DOHH2 (cell line): ENCODE results near the gene CPSF6.

Experiments
- H3F3A ChIP-seq: fragments of 200-600 bp; sonication (generic), shearing (Covaris generic); 2 replicates; pipeline ENCODE4 v1.6.0; 2016; ENCODE audit warnings: antibody characterized with exemption, mild to moderate bottlenecking; ENCODE audit not compliant: control insufficient read depth, insufficient read depth
- H3K27ac ChIP-seq: fragments of 200-600 bp; sonication (generic); 2 replicates; pipeline ENCODE4 v1.5.1; 2014; ENCODE audit warnings: low read depth, mild to moderate bottlenecking, low read length, moderate library complexity
- H3K27me3 ChIP-seq: fragments of 200-600 bp; sonication (generic); 2 replicates; pipeline ENCODE4 v1.6.1; 2014; ENCODE audit warnings: mild to moderate bottlenecking, low read length, mixed read lengths; ENCODE audit not compliant: control insufficient read depth
- H3K36me3 ChIP-seq: fragments of 200-600 bp; sonication (generic); 2 replicates; pipeline ENCODE4 v1.6.1; 2014; ENCODE audit warnings: mild to moderate bottlenecking, low read length, moderate library complexity, mixed read lengths; ENCODE audit not compliant: control insufficient read depth
- H3K4me1 ChIP-seq: fragments of 200-600 bp; sonication (generic); 2 replicates; pipeline ENCODE4 v1.6.1; 2014; ENCODE audit warnings: mild to moderate bottlenecking, low read length, mixed read lengths; ENCODE audit not compliant: control insufficient read depth
- H3K4me2 ChIP-seq: fragments of 200-600 bp; sonication (generic); 2 replicates; pipeline ENCODE4 v1.6.0; 2014; ENCODE audit warnings: mild to moderate bottlenecking, low read length, moderate library complexity
- H3K4me3 ChIP-seq: fragments of 200-600 bp; sonication (generic); 2 replicates; pipeline ENCODE4 v1.5.1; 2014; ENCODE audit warnings: mild to moderate bottlenecking, low read length, mixed read lengths
- H3K79me2 ChIP-seq: fragments of 200-600 bp; sonication (generic); 2 replicates; pipeline ENCODE4 v1.6.1; 2014; ENCODE audit warnings: mild to moderate bottlenecking, low read length, mixed read lengths; ENCODE audit not compliant: control insufficient read depth
- H3K9me2 ChIP-seq: fragments of 200-600 bp; sonication (generic); replicated peaks from 2 replicates; pipeline ENCODE4 v1.6.1; 2014; ENCODE audit warnings: mild to moderate bottlenecking, low read length, mixed read lengths; ENCODE audit not compliant: control insufficient read depth
- H3K9me3 ChIP-seq: fragments of 200-600 bp; sonication (generic); 2 replicates; pipeline ENCODE4 v1.6.1; 2014; ENCODE audit warnings: antibody characterized with exemption, low read length, mixed read lengths; ENCODE audit not compliant: control insufficient read depth, insufficient read depth
- H4K20me1 ChIP-seq: fragments of 200-600 bp; sonication (generic); 2 replicates; pipeline ENCODE4 v1.6.0; 2014; ENCODE audit warnings: low read depth, mild to moderate bottlenecking, antibody characterized with exemption, low read length, moderate library complexity; ENCODE audit not compliant: control insufficient read depth, insufficient read depth
- CTCF ChIP-seq: fragments of 200-600 bp; sonication (generic); IDR thresholded peaks from one replicate; pipeline ENCODE4 v1.5.1; 2014; ENCODE audit warnings: antibody characterized with exemption, mild to moderate bottlenecking, low read depth, low read length; ENCODE audit not compliant: poor library complexity, severe bottlenecking
- EZH2phosphoT487 ChIP-seq: fragments of 200-600 bp; sonication (generic); IDR thresholded peaks from 2 replicates; pipeline ENCODE4 v1.6.1; 2017; ENCODE audit warnings: borderline replicate concordance, mild to moderate bottlenecking, antibody characterized with exemption, low read length, moderate library complexity, mixed read lengths

Gene CPSF6

GRCh38 chr12:69269736-69270135, 30.4 kb downstream of the CPSF6 start:
- H3F3A ChIP-seq, result peaks cover 31% of the 10 kb centered on the region
- H3K4me1 ChIP-seq, result no peaks in the 10 kb centered on the region
- H4K20me1 ChIP-seq, result no peaks in the 10 kb centered on the region; the same call in 1 of the 2 replicates
- no peaks in the 10 kb centered on the region for H3K27me3 ChIP-seq
- no peak overlapping the region for H3K4me3 ChIP-seq
- no peaks in the 10 kb centered on the region for H3K9me3 ChIP-seq
- H3K9me2 ChIP-seq, result no peaks in the 10 kb centered on the region
- no peaks in the 10 kb centered on the region for H3K79me2 ChIP-seq
- H3K27ac ChIP-seq, result no peak overlapping the region
- no peak for TF ChIP-seq CTCF
- TF ChIP-seq EZH2phosphoT487, result no peak
- no peak overlapping the region for H3K4me2 ChIP-seq
- H3K36me3 ChIP-seq, result peaks cover 76% of the 10 kb centered on the region

- Histone ChIP-seq H3K4me1 (no peaks in the 10 kb centered on the region), H3F3A (peaks cover 43% of the 10 kb centered on the region), H3K27me3 (no peaks in the 10 kb centered on the region), H3K79me2 (no peaks in the 10 kb centered on the region), H3K4me2 (no peak overlapping the region), H3K36me3 (peaks cover 48% of the 10 kb centered on the region), H3K4me3 (no peak overlapping the region), H4K20me1 (no peaks in the 10 kb centered on the region; the same call in 1 of the 2 replicates), H3K9me3 (no peaks in the 10 kb centered on the region), H3K9me2 (no peaks in the 10 kb centered on the region), H3K27ac (no peak overlapping the region)
- no peak for TF ChIP-seq CTCF
- TF ChIP-seq EZH2phosphoT487, result no peak
These were observed 33.1 kb downstream of the CPSF6 start for GRCh38 chr12:69272511-69272910.

- Histone ChIP-seq H3K79me2 (no peaks in the 10 kb centered on the region), H3K36me3 (peaks cover 28% of the 10 kb centered on the region), H3K9me2 (no peaks in the 10 kb centered on the region), H3K4me2 (no peak overlapping the region), H3K9me3 (no peaks in the 10 kb centered on the region), H3F3A (peaks cover 41% of the 10 kb centered on the region), H3K4me3 (no peak overlapping the region), H3K4me1 (no peaks in the 10 kb centered on the region), H3K27me3 (no peaks in the 10 kb centered on the region), H4K20me1 (no peaks in the 10 kb centered on the region; the same call in 1 of the 2 replicates), H3K27ac (no peak overlapping the region)
- TF ChIP-seq EZH2phosphoT487, result no peak
These were observed 35.5 kb downstream of the CPSF6 start for GRCh38 chr12:69274861-69275260.

- H3F3A ChIP-seq, result peaks cover 41% of the 10 kb centered on the region
- no peaks in the 10 kb centered on the region for H3K4me1 ChIP-seq
- no peak overlapping the region for H3K27ac ChIP-seq
- no peak overlapping the region for H3K4me2 ChIP-seq
- H4K20me1 ChIP-seq, result no peaks in the 10 kb centered on the region; the same call in 1 of the 2 replicates
- H3K79me2 ChIP-seq, result no peaks in the 10 kb centered on the region
- no peaks in the 10 kb centered on the region for H3K27me3 ChIP-seq
- H3K9me3 ChIP-seq, result no peaks in the 10 kb centered on the region
- no peaks in the 10 kb centered on the region for H3K9me2 ChIP-seq
- TF ChIP-seq CTCF, result no peak
- TF ChIP-seq EZH2phosphoT487, result no peak
- H3K4me3 ChIP-seq, result no peak overlapping the region
- peaks cover 21% of the 10 kb centered on the region for H3K36me3 ChIP-seq
These were observed 36.1 kb downstream of the CPSF6 start for GRCh38 chr12:69275471-69275891.
